Stimulated activated CD4-positive, alpha-beta T cell treated with anti-CD3 and anti-CD28 coated beads, Interleukin-4, amount 100 ng/mL, for 1 hour (primary cell): ENCODE results near the gene TSPAN13.

Source experiments
- DNase-seq: peaks from one replicate; pipeline ENCODE4 v3.0.0-alpha.2; 2020

Gene TSPAN13

GRCh38 chr7:16778476-16778875 is 24.9 kb downstream of the TSPAN13 start:
- DNase-seq = no peak

- DNase-seq = no peak
Observed at GRCh38 chr7:16779051-16779450, 25.5 kb downstream of the TSPAN13 start.

GRCh38 chr7:16780596-16780995 is 27.0 kb downstream of the TSPAN13 start:
- no peak for DNase-seq

- DNase-seq = no peak
Observed at GRCh38 chr7:16785321-16785720, 31.8 kb downstream of the TSPAN13 start.

- no peak for DNase-seq
Observed at GRCh38 chr7:16785846-16786245, 32.3 kb downstream of the TSPAN13 start.

GRCh38 chr7:16786257-16786656 is 32.7 kb downstream of the TSPAN13 start:
- DNase-seq = no peak

- no peak for DNase-seq
Observed at GRCh38 chr7:16787127-16787526, 33.6 kb downstream of the TSPAN13 start.

- DNase-seq = no peak
Observed at GRCh38 chr7:16791071-16791470, 37.5 kb downstream of the TSPAN13 start.

- no peak for DNase-seq
Observed at GRCh38 chr7:16791905-16792698, 38.5 kb downstream of the TSPAN13 start.

- no peak for DNase-seq
Observed at GRCh38 chr7:16794986-16795385, 41.4 kb downstream of the TSPAN13 start.

GRCh38 chr7:16795624-16796023 is 42.1 kb downstream of the TSPAN13 start:
- DNase-seq = no peak

- no peak for DNase-seq
Observed at GRCh38 chr7:16801111-16801542, 47.6 kb downstream of the TSPAN13 start.

- no peak for DNase-seq
Observed at GRCh38 chr7:16801579-16801978, 48.0 kb downstream of the TSPAN13 start.

GRCh38 chr7:16803125-16803524 is 49.6 kb downstream of the TSPAN13 start:
- no peak for DNase-seq

GRCh38 chr7:16803881-16804673 is 50.5 kb downstream of the TSPAN13 start:
- DNase-seq = no peak

GRCh38 chr7:16804674-16805439 is 51.3 kb downstream of the TSPAN13 start, which contains the start of gene AGR2:
TSS of gene AGR2 (minus strand) at chr7:16804999. CDS start at chr7:16801796, 3,203 bp downstream.
- DNase-seq = no peak

- DNase-seq = no peak
Observed at GRCh38 chr7:16805441-16805840, 51.9 kb downstream of the TSPAN13 start.

- DNase-seq = no peak
Observed at GRCh38 chr7:16810112-16810511, 56.6 kb downstream of the TSPAN13 start.

GRCh38 chr7:16810573-16810972 is 57.0 kb downstream of the TSPAN13 start:
- no peak for DNase-seq

- no peak for DNase-seq
Observed at GRCh38 chr7:16811551-16811950, 58.0 kb downstream of the TSPAN13 start.

GRCh38 chr7:16812542-16813231 is 59.1 kb downstream of the TSPAN13 start:
- no peak for DNase-seq

GRCh38 chr7:16813232-16813616 is 59.7 kb downstream of the TSPAN13 start:
- DNase-seq = no peak

- DNase-seq = no peak
Observed at GRCh38 chr7:16815001-16815400, 61.4 kb downstream of the TSPAN13 start.
